SK-N-SH treated with all-trans-retinoic acid at 6 μM for 48 hours (cell line): ENCODE data around the gene SMG7.

Experiments used
- ATAC-seq: fragments of 200-7000 bp; cut with Tn5 transposase; 3 replicates; pipeline ENCODE4 v1.9.1; 2020; ENCODE audit warnings: mild to moderate bottlenecking, moderate library complexity
- ARNTL ChIP-seq: fragments of 450-650 bp; formaldehyde crosslinking; IDR thresholded peaks from 2 replicates; pipeline ENCODE4 v1.5.0; 2020; ENCODE audit warnings: low read depth, mild to moderate bottlenecking, moderate library complexity, borderline replicate concordance
- BACH2 ChIP-seq: fragments of 250-450 bp; sonication (Bioruptor Pico); IDR thresholded peaks from 2 replicates; pipeline ENCODE4 v1.9.0; 2021; ENCODE audit warnings: mild to moderate bottlenecking, borderline replicate concordance
- CREB5 ChIP-seq: fragments of 250-450 bp; sonication (Bioruptor Pico); IDR thresholded peaks from 2 replicates; pipeline ENCODE4 v1.5.1; 2020; ENCODE audit warnings: low read depth, mild to moderate bottlenecking, moderate library complexity
- CSDC2 ChIP-seq: fragments of 250-450 bp; sonication (Bioruptor Pico); IDR thresholded peaks from 2 replicates; pipeline ENCODE4 v1.5.0; 2020; ENCODE audit warnings: mild to moderate bottlenecking, moderate library complexity
- ESRRG ChIP-seq: fragments of 250-450 bp; sonication (Bioruptor Pico); IDR thresholded peaks from 2 replicates; pipeline ENCODE4 v1.6.1; 2021; ENCODE audit warnings: mild to moderate bottlenecking
- GLIS3 ChIP-seq: fragments of 250-450 bp; sonication (Bioruptor Pico); IDR thresholded peaks from 2 replicates; pipeline ENCODE4 v1.5.0; 2020; ENCODE audit warnings: mild to moderate bottlenecking, moderate library complexity
- ISL1 ChIP-seq: fragments of 250-450 bp; sonication (Bioruptor Pico); IDR thresholded peaks from 2 replicates; pipeline ENCODE4 v2.1.2; 2022; ENCODE audit warnings: mild to moderate bottlenecking, moderate library complexity
- OSR1 ChIP-seq: fragments of 250-450 bp; sonication (Bioruptor Pico); IDR thresholded peaks from 2 replicates; pipeline ENCODE4 v1.8.0; 2022; ENCODE audit warnings: moderate library complexity, mild to moderate bottlenecking, inconsistent platforms
- PPARA ChIP-seq: fragments of 250-450 bp; sonication (Bioruptor Pico); IDR thresholded peaks from 2 replicates; pipeline ENCODE4 v1.5.0; 2020; ENCODE audit warnings: mild to moderate bottlenecking, borderline replicate concordance
- RARB ChIP-seq: fragments of 250-450 bp; sonication (Bioruptor Pico); IDR thresholded peaks from 2 replicates; pipeline ENCODE4 v1.8.0; 2021; ENCODE audit warnings: mild to moderate bottlenecking, moderate library complexity
- SNAI2 ChIP-seq: fragments of 250-450 bp; sonication (Bioruptor Pico); IDR thresholded peaks from 2 replicates; pipeline ENCODE4 v1.5.0; 2020; ENCODE audit warnings: mild to moderate bottlenecking, moderate library complexity
- TCF4 ChIP-seq: fragments of 250-450 bp; sonication (Bioruptor Pico); IDR thresholded peaks from 2 replicates; pipeline ENCODE4 v1.8.0; 2021; ENCODE audit warnings: mild to moderate bottlenecking, moderate library complexity, borderline replicate concordance
- TOX ChIP-seq: fragments of 250-450 bp; sonication (Bioruptor Pico); IDR thresholded peaks from 2 replicates; pipeline ENCODE4 v1.8.0; 2021; ENCODE audit warnings: mild to moderate bottlenecking, moderate library complexity, borderline replicate concordance
- ZC3H10 ChIP-seq: fragments of 250-450 bp; sonication (Bioruptor Pico); IDR thresholded peaks from 2 replicates; pipeline ENCODE4 v1.5.1; 2021; ENCODE audit warnings: mild to moderate bottlenecking, moderate library complexity
- ZFP3 ChIP-seq: fragments of 250-450 bp; sonication (Bioruptor Pico); IDR thresholded peaks from 2 replicates; pipeline ENCODE4 v1.5.0; 2020; ENCODE audit warnings: mild to moderate bottlenecking, moderate library complexity
- ZFP30 ChIP-seq: fragments of 450-650 bp; formaldehyde crosslinking; IDR thresholded peaks from 2 replicates; pipeline ENCODE4 v1.5.0; 2022; ENCODE audit warnings: mild to moderate bottlenecking, moderate library complexity
- ZNF565 ChIP-seq: fragments of 450-650 bp; formaldehyde crosslinking; conservative IDR thresholded peaks from 2 replicates; pipeline ENCODE4 v1.5.0; 2020; ENCODE audit warnings: low read depth, mild to moderate bottlenecking, moderate library complexity
- ZNF8 ChIP-seq: fragments of 450-650 bp; formaldehyde crosslinking; IDR thresholded peaks from 2 replicates; pipeline ENCODE4 v1.5.0; 2020; ENCODE audit warnings: mild to moderate bottlenecking, moderate library complexity
- TF ChIP-seq, protein P1 (sequence below): fragments of 250-450 bp; sonication (Bioruptor Pico); IDR thresholded peaks from 2 replicates; pipeline ENCODE4 v1.8.0; 2020; ENCODE audit warnings: mild to moderate bottlenecking, moderate library complexity, borderline replicate concordance
- TF ChIP-seq, protein P2 (sequence below): fragments of 250-450 bp; sonication (Bioruptor Pico); IDR thresholded peaks from 2 replicates; pipeline ENCODE4 v1.8.0; 2021; ENCODE audit warnings: low read depth, mild to moderate bottlenecking, moderate library complexity, borderline replicate concordance
- TF ChIP-seq, protein P3 (sequence below): fragments of 250-450 bp; sonication (Bioruptor Pico); IDR thresholded peaks from 2 replicates; pipeline ENCODE4 v1.5.1; 2021; ENCODE audit warnings: mild to moderate bottlenecking, moderate library complexity
- TF ChIP-seq, protein P4 (sequence below): fragments of 250-450 bp; sonication (Bioruptor Pico); IDR thresholded peaks from 2 replicates; pipeline ENCODE4 v1.5.0; 2020; ENCODE audit warnings: mild to moderate bottlenecking, moderate library complexity

SMG7 gene

DNA sequence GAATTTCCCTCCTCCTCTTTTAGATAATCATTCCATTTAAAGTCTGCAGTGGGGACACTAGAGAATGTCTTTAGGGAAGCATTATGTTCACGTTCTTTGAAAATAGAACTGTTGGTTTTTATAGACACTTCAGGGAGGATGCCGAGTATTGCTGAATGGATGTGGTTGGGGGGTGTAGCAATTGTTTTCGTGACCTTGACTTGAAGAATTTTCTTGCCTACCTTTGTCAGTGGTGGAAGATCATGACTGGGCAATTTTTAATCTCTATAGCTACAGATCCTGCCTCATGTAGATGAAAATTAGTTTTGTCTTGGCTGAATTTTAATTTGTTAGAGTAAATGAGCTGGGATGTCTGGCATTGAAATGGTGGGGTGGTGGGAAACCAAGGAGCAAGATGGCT, 3.8 kb downstream of the SMG7 start:
- ATAC-seq, result no peak
- TF ChIP-seq ISL1 (CRISPR knock-in tag) (no peak), BACH2 (CRISPR knock-in tag) (no peak), SNAI2 (no peak), ARNTL (no peak), ZFP30 (CRISPR knock-in tag) (no peak), CREB5 (CRISPR knock-in tag) (no peak), ESRRG (CRISPR knock-in tag) (no peak), OSR1 (no peak), ZFP3 (CRISPR knock-in tag) (no peak), ZNF8 (no peak), RARB (CRISPR knock-in tag) (no peak), CSDC2 (no peak), ZC3H10 (CRISPR knock-in tag) (no peak)
- TF ChIP-seq, protein P1, sequence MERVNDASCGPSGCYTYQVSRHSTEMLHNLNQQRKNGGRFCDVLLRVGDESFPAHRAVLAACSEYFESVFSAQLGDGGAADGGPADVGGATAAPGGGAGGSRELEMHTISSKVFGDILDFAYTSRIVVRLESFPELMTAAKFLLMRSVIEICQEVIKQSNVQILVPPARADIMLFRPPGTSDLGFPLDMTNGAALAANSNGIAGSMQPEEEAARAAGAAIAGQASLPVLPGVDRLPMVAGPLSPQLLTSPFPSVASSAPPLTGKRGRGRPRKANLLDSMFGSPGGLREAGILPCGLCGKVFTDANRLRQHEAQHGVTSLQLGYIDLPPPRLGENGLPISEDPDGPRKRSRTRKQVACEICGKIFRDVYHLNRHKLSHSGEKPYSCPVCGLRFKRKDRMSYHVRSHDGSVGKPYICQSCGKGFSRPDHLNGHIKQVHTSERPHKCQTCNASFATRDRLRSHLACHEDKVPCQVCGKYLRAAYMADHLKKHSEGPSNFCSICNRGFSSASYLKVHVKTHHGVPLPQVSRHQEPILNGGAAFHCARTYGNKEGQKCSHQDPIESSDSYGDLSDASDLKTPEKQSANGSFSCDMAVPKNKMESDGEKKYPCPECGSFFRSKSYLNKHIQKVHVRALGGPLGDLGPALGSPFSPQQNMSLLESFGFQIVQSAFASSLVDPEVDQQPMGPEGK (CRISPR knock-in tag), result no peak
- TF ChIP-seq, protein P2, sequence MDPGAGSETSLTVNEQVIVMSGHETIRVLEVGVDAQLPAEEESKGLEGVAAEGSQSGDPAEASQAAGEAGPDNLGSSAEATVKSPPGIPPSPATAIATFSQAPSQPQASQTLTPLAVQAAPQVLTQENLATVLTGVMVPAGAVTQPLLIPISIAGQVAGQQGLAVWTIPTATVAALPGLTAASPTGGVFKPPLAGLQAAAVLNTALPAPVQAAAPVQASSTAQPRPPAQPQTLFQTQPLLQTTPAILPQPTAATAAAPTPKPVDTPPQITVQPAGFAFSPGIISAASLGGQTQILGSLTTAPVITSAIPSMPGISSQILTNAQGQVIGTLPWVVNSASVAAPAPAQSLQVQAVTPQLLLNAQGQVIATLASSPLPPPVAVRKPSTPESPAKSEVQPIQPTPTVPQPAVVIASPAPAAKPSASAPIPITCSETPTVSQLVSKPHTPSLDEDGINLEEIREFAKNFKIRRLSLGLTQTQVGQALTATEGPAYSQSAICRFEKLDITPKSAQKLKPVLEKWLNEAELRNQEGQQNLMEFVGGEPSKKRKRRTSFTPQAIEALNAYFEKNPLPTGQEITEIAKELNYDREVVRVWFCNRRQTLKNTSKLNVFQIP (CRISPR knock-in tag), result no peak
- TF ChIP-seq, protein P3, sequence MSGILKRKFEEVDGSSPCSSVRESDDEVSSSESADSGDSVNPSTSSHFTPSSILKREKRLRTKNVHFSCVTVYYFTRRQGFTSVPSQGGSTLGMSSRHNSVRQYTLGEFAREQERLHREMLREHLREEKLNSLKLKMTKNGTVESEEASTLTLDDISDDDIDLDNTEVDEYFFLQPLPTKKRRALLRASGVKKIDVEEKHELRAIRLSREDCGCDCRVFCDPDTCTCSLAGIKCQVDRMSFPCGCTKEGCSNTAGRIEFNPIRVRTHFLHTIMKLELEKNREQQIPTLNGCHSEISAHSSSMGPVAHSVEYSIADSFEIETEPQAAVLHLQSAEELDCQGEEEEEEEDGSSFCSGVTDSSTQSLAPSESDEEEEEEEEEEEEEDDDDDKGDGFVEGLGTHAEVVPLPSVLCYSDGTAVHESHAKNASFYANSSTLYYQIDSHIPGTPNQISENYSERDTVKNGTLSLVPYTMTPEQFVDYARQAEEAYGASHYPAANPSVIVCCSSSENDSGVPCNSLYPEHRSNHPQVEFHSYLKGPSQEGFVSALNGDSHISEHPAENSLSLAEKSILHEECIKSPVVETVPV, result no peak

- TF ChIP-seq, protein P4, sequence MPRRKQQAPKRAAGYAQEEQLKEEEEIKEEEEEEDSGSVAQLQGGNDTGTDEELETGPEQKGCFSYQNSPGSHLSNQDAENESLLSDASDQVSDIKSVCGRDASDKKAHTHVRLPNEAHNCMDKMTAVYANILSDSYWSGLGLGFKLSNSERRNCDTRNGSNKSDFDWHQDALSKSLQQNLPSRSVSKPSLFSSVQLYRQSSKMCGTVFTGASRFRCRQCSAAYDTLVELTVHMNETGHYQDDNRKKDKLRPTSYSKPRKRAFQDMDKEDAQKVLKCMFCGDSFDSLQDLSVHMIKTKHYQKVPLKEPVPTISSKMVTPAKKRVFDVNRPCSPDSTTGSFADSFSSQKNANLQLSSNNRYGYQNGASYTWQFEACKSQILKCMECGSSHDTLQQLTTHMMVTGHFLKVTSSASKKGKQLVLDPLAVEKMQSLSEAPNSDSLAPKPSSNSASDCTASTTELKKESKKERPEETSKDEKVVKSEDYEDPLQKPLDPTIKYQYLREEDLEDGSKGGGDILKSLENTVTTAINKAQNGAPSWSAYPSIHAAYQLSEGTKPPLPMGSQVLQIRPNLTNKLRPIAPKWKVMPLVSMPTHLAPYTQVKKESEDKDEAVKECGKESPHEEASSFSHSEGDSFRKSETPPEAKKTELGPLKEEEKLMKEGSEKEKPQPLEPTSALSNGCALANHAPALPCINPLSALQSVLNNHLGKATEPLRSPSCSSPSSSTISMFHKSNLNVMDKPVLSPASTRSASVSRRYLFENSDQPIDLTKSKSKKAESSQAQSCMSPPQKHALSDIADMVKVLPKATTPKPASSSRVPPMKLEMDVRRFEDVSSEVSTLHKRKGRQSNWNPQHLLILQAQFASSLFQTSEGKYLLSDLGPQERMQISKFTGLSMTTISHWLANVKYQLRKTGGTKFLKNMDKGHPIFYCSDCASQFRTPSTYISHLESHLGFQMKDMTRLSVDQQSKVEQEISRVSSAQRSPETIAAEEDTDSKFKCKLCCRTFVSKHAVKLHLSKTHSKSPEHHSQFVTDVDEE (CRISPR knock-in tag), result no peak
- TF ChIP-seq GLIS3 (CRISPR knock-in tag), result no peak
- TF ChIP-seq TCF4 (CRISPR knock-in tag), result no peak
- TF ChIP-seq TOX (CRISPR knock-in tag), result no peak
- no peak for TF ChIP-seq CREB5 (CRISPR knock-in tag)
- no peak for TF ChIP-seq ISL1 (CRISPR knock-in tag)
- no peak for TF ChIP-seq ZFP30 (CRISPR knock-in tag)
- TF ChIP-seq SNAI2, result no peak
- TF ChIP-seq ZNF565, result no peak
- TF ChIP-seq, protein P2 (CRISPR knock-in tag), result no peak
- no peak for TF ChIP-seq ZFP3 (CRISPR knock-in tag)
- no peak for TF ChIP-seq RARB (CRISPR knock-in tag)
- TF ChIP-seq ARNTL, result no peak
- TF ChIP-seq PPARA (CRISPR knock-in tag), result no peak
- TF ChIP-seq OSR1, result no peak
- TF ChIP-seq, all 23 proteins: peak for 0
- ATAC-seq, result no peak
Measured at GRCh38 chr1:183477986-183478781, 5.9 kb downstream of the SMG7 start.
